ENCODE data around the gene POMC.

DNA sequence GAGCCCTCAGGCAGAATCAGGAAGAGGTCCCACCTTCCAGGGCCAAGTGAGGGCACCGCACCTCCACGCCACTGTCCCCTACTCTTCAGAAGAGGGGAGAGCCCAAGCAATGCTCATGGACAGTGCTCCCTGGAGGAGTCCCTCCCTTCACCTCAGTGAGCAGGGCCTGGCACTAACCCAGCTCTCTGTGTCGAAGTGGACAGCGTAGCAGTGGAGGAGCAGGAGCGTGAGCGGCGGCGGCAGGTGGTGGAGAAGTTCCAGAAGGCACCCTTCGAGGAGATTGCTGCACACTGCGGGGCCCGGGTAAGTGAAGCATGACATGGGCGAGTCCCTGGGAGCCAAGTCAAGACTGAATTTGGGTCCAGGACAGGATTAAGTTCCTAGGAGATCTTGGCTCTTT, 16.7 kb downstream of the POMC start:
- TF ChIP-seq, protein P1, sequence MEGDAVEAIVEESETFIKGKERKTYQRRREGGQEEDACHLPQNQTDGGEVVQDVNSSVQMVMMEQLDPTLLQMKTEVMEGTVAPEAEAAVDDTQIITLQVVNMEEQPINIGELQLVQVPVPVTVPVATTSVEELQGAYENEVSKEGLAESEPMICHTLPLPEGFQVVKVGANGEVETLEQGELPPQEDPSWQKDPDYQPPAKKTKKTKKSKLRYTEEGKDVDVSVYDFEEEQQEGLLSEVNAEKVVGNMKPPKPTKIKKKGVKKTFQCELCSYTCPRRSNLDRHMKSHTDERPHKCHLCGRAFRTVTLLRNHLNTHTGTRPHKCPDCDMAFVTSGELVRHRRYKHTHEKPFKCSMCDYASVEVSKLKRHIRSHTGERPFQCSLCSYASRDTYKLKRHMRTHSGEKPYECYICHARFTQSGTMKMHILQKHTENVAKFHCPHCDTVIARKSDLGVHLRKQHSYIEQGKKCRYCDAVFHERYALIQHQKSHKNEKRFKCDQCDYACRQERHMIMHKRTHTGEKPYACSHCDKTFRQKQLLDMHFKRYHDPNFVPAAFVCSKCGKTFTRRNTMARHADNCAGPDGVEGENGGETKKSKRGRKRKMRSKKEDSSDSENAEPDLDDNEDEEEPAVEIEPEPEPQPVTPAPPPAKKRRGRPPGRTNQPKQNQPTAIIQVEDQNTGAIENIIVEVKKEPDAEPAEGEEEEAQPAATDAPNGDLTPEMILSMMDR (IDR thresholded peaks at IDR 0.05): no peak
- no peak for TF ChIP-seq EZH2 (IDR thresholded peaks at IDR 0.05; ENCODE audit: borderline replicate concordance, insufficient read depth, low read depth, low read length, poor library complexity, severe bottlenecking)
